ENCODE results near the gene SUSD2. TPM values are rescaled to one million over a fixed set of nuclear protein-coding genes. Genes with fewer than 3 reads are reported as not detected.
A peak's percentile ranks its signal among the peaks of the same experiment; 100 is the strongest.

Gene SUSD2
- total and polyA plus RNA-seq, 2 of the 4 experiments (the other 2 are of a cell fraction): 0.18 to 1.6 TPM

DNA sequence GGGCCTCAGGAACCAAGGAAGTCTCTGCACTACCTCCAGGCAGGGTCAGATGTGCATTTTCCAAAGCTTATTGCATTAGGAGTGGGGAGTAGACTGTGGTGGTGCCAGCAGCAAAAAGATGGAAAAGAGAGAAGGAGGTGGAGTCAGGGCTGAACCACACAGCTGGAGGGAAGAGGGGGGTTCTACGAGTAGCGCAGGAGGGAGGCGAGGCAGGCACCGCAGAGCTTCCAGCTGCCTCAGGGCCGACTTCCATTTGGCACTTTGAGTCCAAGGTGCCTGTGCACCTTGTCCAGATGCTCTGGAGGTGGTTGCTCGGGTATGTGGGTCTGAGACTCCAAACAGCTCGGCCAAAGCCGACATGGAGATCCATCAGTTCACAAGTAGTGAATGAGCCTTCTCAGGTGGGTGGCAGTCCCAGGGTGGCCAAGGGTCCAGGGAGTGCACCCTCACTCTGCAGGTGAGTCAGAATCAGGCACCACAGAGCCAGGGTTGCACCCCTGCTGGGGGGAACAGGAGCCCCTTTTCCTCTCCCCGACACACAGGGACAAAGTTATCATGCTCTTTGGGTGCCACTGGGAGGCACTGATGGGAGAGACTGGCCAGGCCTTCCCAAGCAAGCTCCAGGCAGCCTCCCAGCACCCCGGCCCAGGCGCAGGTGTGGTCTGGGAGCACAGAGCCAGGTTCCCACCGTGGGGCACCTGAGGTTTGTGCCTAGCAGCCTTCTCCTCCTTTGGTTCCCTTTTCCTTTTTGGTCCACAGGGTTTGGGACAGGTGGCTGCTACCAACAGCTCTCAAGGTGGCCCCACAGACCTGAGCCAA, 33.4 kb downstream of the SUSD2 start:
- ATAC-seq (ENCODE audit: low read depth) (no peak), DNase-seq (no peak)
- ChIA-PET POLR2A (ENCODE audit: unreplicated experiment) (no interaction called here), CTCF (no interaction called here)
- Histone ChIP-seq H2AFZ (replicated peaks; ENCODE audit: low read length, poor library complexity) (peak overlapping the region; percentile 46), H3K56ac (ENCODE audit: extremely low read depth, insufficient read depth, low read length) (no peak overlapping the region), H4K91ac (ENCODE audit: insufficient read depth, low read depth, low read length) (no peak overlapping the region; the same call in 1 of the 2 replicates), H3K36me3 (ENCODE audit: control insufficient read depth, insufficient read depth, low read length) (no peaks in the 10 kb centered on the region), H3K18ac (ENCODE audit: low read depth, low read length) (no peak overlapping the region), H2BK5ac (ENCODE audit: low read depth, low read length, poor library complexity, severe bottlenecking) (no peak overlapping the region), H3K14ac (replicated peaks; ENCODE audit: low read depth, low read length) (no peak overlapping the region), H2AK5ac (ENCODE audit: low read depth, low read length) (peak overlapping the region; percentile 72), H3K27ac (ENCODE audit: insufficient read depth, low read length) (no peak overlapping the region), H3K9me1 (ENCODE audit: insufficient read depth, low read length) (no peaks in the 10 kb centered on the region; the same call in 1 of the 2 replicates), H2BK15ac (ENCODE audit: low read depth, low read length) (no peak overlapping the region), H4K8ac (ENCODE audit: low read depth in 2 of 2, low read length in 2 of 2) (no peak overlapping the region; a peak in 1 of 4 replicates), H3K9me3 (ENCODE audit: control insufficient read depth, insufficient read depth, low read length) (peaks cover 4% of the 10 kb centered on the region; the same call in 1 of the 2 replicates), H3K4me2 (ENCODE audit: low read depth, low read length) (no peak overlapping the region), H2AK9ac (replicated peaks; ENCODE audit: low read depth, low read length, poor library complexity) (no peak overlapping the region), H3K4ac (ENCODE audit: low read depth, low read length) (0 out of 2 replicates have a peak overlapping the region, but pooled peaks have one; percentile 13), H3K4me1 (ENCODE audit: control insufficient read depth, insufficient read depth, low read length) (peaks cover 3% of the 10 kb centered on the region), H3K79me1 (ENCODE audit: low read depth in 1 of 2, low read length in 2 of 2) (0 out of 4 replicates have a peak, but pooled peaks cover 0 to under 1% of the 10 kb centered on the region in 2 experiments), H4K5ac (ENCODE audit: low read depth, low read length) (no peak overlapping the region), H2BK120ac (ENCODE audit: low read depth, low read length) (no peak overlapping the region), H2BK20ac (ENCODE audit: low read depth, low read length) (no peak overlapping the region), H3K27me3 (ENCODE audit: control insufficient read depth, insufficient read depth, low read length) (no peaks in the 10 kb centered on the region), H3K9ac (ENCODE audit: low read depth, low read length) (no peak overlapping the region), H3K23ac (ENCODE audit: low read depth, low read length) (no peak overlapping the region), H4K20me1 (ENCODE audit: insufficient read depth, low read length) (no peaks in the 10 kb centered on the region), H3K4me3 (ENCODE audit: insufficient read depth, low read depth, low read length) (no peak overlapping the region)
- no TSS peak for BruUV-seq (replicated peaks)
- 90% methylated on average over 5 of the region's 12 CpGs; no CpG with 5 or more reads in 1 of the 2 experiments for WGBS, 2 experiments (ENCODE audit: extremely low coverage in 2 of 2, insufficient read length in 1 of 2)
- in situ Hi-C loops (cut with MboI; ENCODE audit: low sequenced_read_pairs): no loop called here
- intact Hi-C loops (cut with micrococcal nuclease): no loop called here
- dilution Hi-C loops (cut with HindIII; ENCODE audit: low sequenced_read_pairs, unreplicated experiment): no loop called here
- no peak for TF ChIP-seq NFE2L2 (IDR thresholded peaks at IDR 0.05; ENCODE audit: low read depth, low read length)
- TF ChIP-seq MAFK (IDR thresholded peaks at IDR 0.05; ENCODE audit: low read depth, low read length): no peak
- no peak for TF ChIP-seq MXI1 (IDR thresholded peaks at IDR 0.05; ENCODE audit: borderline replicate concordance, low read depth, low read length)
- no peak for TF ChIP-seq FOS (IDR thresholded peaks at IDR 0.05; ENCODE audit: low read depth, low read length)
- TF ChIP-seq RAD21 (IDR thresholded peaks at IDR 0.05; ENCODE audit: low read length): no peak
- no peak for TF ChIP-seq CEBPB (IDR thresholded peaks at IDR 0.05; ENCODE audit: low read depth, low read length)
- no peak for TF ChIP-seq MAZ (IDR thresholded peaks at IDR 0.05; ENCODE audit: borderline replicate concordance, low read depth, low read length)
- TF ChIP-seq RFX5 (IDR thresholded peaks at IDR 0.05; ENCODE audit: low read depth, low read length): no peak
- no peak for TF ChIP-seq POLR2A (IDR thresholded peaks at IDR 0.05; ENCODE audit: low read depth, low read length)
- no peak for TF ChIP-seq CHD1 (IDR thresholded peaks at IDR 0.05; ENCODE audit: low read depth, low read length)
- no peak for TF ChIP-seq RCOR1 (IDR thresholded peaks at IDR 0.05; ENCODE audit: insufficient replicate concordance, low read length)
- TF ChIP-seq, protein P1, sequence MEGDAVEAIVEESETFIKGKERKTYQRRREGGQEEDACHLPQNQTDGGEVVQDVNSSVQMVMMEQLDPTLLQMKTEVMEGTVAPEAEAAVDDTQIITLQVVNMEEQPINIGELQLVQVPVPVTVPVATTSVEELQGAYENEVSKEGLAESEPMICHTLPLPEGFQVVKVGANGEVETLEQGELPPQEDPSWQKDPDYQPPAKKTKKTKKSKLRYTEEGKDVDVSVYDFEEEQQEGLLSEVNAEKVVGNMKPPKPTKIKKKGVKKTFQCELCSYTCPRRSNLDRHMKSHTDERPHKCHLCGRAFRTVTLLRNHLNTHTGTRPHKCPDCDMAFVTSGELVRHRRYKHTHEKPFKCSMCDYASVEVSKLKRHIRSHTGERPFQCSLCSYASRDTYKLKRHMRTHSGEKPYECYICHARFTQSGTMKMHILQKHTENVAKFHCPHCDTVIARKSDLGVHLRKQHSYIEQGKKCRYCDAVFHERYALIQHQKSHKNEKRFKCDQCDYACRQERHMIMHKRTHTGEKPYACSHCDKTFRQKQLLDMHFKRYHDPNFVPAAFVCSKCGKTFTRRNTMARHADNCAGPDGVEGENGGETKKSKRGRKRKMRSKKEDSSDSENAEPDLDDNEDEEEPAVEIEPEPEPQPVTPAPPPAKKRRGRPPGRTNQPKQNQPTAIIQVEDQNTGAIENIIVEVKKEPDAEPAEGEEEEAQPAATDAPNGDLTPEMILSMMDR (conservative IDR thresholded peaks at IDR 0.05; ENCODE audit: low read depth, low read length): no peak
- TF ChIP-seq, protein P2, sequence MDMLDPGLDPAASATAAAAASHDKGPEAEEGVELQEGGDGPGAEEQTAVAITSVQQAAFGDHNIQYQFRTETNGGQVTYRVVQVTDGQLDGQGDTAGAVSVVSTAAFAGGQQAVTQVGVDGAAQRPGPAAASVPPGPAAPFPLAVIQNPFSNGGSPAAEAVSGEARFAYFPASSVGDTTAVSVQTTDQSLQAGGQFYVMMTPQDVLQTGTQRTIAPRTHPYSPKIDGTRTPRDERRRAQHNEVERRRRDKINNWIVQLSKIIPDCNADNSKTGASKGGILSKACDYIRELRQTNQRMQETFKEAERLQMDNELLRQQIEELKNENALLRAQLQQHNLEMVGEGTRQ (IDR thresholded peaks at IDR 0.05; ENCODE audit: low read depth, low read length): no peak
- TF ChIP-seq SMC3 (IDR thresholded peaks at IDR 0.05; ENCODE audit: low read depth, low read length): no peak
- TF ChIP-seq, protein P3, sequence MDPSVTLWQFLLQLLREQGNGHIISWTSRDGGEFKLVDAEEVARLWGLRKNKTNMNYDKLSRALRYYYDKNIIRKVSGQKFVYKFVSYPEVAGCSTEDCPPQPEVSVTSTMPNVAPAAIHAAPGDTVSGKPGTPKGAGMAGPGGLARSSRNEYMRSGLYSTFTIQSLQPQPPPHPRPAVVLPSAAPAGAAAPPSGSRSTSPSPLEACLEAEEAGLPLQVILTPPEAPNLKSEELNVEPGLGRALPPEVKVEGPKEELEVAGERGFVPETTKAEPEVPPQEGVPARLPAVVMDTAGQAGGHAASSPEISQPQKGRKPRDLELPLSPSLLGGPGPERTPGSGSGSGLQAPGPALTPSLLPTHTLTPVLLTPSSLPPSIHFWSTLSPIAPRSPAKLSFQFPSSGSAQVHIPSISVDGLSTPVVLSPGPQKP (IDR thresholded peaks at IDR 0.05; ENCODE audit: borderline replicate concordance, low read depth, low read length): no peak

Measured in IMR-90 (cell line).